ENCODE results near the gene SLC4A1AP. TPM values are rescaled to one million over a fixed set of nuclear protein-coding genes. Genes with fewer than 3 reads are reported as not detected.
A peak's percentile ranks its signal among the peaks of the same experiment; 100 is the strongest.
"Not testable (repeated sequence)": the region's sequence is repeated elsewhere in the genome, so short reads cannot be mapped to it uniquely, and the experiment has no call there.

SLC4A1AP gene
- total RNA-seq, 1 donor from 2014 or later: 19.6 TPM

GRCh38 chr2:27667446-27667845 lies 3.8 kb downstream of the SLC4A1AP start:
- no peak for TF ChIP-seq CTCF (IDR thresholded peaks at IDR 0.05)
- ATAC-seq (no peak), DNase-seq (no peak)
- Histone ChIP-seq H3K9me3 (no peaks in the 10 kb centered on the region), H3K27ac (no peak overlapping the region), H3K4me3 (no peak overlapping the region), H3K27me3 (ENCODE audit: low read depth) (no peaks in the 10 kb centered on the region), H3K4me1 (peaks cover 25% of the 10 kb centered on the region), H3K36me3 (peaks cover 61% of the 10 kb centered on the region)
- intact Hi-C loops (cut with DNase I): no loop called here

- no peak for DNase-seq
- Histone ChIP-seq H3K27me3 (ENCODE audit: low read depth) (no peaks in the 10 kb centered on the region), H3K27ac (no peak overlapping the region), H3K4me3 (no peak overlapping the region), H3K36me3 (peaks cover 91% of the 10 kb centered on the region), H3K9me3 (no peaks in the 10 kb centered on the region), H3K4me1 (no peaks in the 10 kb centered on the region)
- no peak for TF ChIP-seq CTCF (IDR thresholded peaks at IDR 0.05)
- ATAC-seq: no peak
- intact Hi-C loops (cut with DNase I): no loop called here
Measured at GRCh38 chr2:27671235-27671634, 7.5 kb downstream of the SLC4A1AP start.

- peaks cover 92% of the 10 kb centered on the region for H3K36me3 ChIP-seq
- H3K27me3 ChIP-seq (ENCODE audit: low read depth): no peaks in the 10 kb centered on the region
- ATAC-seq: peak in 1 of 2 donors; percentile 23
- TF ChIP-seq CTCF (IDR thresholded peaks at IDR 0.05): no peak
- H3K4me1 ChIP-seq: no peaks in the 10 kb centered on the region
- intact Hi-C loops (cut with DNase I): no loop called here
- H3K4me3 ChIP-seq: no peak overlapping the region
- no peaks in the 10 kb centered on the region for H3K9me3 ChIP-seq
- no peak overlapping the region for H3K27ac ChIP-seq
- no peak for DNase-seq
Measured at GRCh38 chr2:27672723-27673486, 9.2 kb downstream of the SLC4A1AP start.

GRCh38 chr2:27680571-27680970 lies 16.9 kb downstream of the SLC4A1AP start:
- Histone ChIP-seq H3K27ac (no peak overlapping the region), H3K9me3 (no peaks in the 10 kb centered on the region), H3K27me3 (ENCODE audit: low read depth) (no peaks in the 10 kb centered on the region), H3K4me1 (peaks cover 9% of the 10 kb centered on the region), H3K36me3 (peaks cover 89% of the 10 kb centered on the region), H3K4me3 (no peak overlapping the region)
- intact Hi-C loops (cut with DNase I): no loop called here
- ATAC-seq (no peak), DNase-seq (no peak)
- TF ChIP-seq CTCF (IDR thresholded peaks at IDR 0.05): no peak

- no peak overlapping the region for H3K27ac ChIP-seq
- no peak for DNase-seq
- ATAC-seq: no peak
- no peaks in the 10 kb centered on the region for H3K27me3 ChIP-seq (ENCODE audit: low read depth)
- intact Hi-C loops (cut with DNase I): no loop called here
- H3K4me3 ChIP-seq: no peak overlapping the region
- no peak for TF ChIP-seq CTCF (IDR thresholded peaks at IDR 0.05)
- H3K9me3 ChIP-seq: no peaks in the 10 kb centered on the region
- peaks cover 9% of the 10 kb centered on the region for H3K4me1 ChIP-seq
- H3K36me3 ChIP-seq: peaks cover 89% of the 10 kb centered on the region
Measured at GRCh38 chr2:27681841-27682240, 18.2 kb downstream of the SLC4A1AP start.

- intact Hi-C loops (cut with DNase I); H3K27ac ChIP-seq; H3K9me3 ChIP-seq; H3K4me1 ChIP-seq; H3K4me3 ChIP-seq; H3K27me3 ChIP-seq (ENCODE audit: low read depth); DNase-seq: not testable (repeated sequence)
- peaks cover 89% of the 10 kb centered on the region for H3K36me3 ChIP-seq
- ATAC-seq: peak in 1 of 2 donors; percentile 29
Measured at GRCh38 chr2:27682334-27682771, 18.7 kb downstream of the SLC4A1AP start.
